NCI-H226 (cell line): ENCODE measurements around the gene EIF3M.
"Not testable (repeated sequence)": the region's sequence is repeated elsewhere in the genome, so short reads cannot be mapped to it uniquely, and the experiment has no call there.

Source experiments
- DNase-seq: peaks from one replicate; pipeline ENCODE4 v3.0.0-alpha.2; 2015

EIF3M gene

DNA sequence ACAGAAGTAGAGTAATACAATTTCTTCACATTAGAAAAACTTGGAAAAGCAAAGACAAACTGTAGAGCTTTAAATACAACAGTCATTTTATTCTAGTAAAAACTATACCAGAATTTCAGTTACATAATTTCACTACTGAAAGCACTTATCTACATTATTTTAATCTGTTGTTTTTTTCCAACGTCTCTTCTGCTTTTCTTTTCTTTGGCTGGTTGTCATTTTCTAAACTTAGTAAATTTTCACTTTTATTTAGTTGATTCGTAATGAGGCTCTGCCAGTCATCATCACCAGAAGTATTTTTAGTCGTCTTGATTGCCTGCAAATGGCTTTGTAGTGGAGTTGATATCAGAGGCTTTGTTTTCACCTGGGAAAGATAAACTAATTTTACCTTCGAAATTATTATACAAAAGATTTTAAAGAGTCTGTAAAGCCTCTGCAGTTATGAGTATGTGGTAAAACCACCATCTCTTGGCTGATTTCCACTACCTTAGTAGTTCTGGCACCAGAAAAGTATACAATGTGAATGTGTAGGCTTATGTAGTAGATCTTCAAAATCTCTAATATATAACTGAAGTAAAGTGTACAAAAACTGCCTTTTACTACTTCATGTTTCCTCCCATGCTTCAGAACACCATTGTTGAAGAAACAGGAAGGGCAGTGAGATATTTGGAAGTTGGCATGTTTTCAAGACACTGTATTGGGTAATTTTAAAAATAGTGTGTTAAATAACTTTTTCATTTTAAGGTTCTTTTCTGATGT is 19.2 kb downstream of the EIF3M start:
- DNase-seq = peak; percentile 8

DNA sequence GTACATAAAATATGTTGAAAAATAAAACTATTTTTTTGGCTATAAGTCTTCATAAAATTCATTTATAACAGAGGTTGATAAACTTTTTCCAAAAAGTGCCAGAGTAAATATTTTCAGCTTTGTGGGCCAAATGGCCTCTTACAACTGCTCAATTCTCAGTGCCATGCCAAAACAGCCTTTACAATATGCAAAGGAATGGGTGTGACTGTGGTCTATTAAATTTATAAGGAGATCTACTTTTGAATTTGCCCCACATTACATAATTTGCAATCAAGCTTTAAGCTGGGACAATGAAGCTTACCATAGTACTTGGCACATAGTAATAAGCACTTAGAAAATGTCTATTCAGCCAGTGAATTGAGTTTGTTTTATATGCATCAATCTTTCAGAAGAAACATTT is 22.6 kb downstream of the EIF3M start:
- no peak for DNase-seq

- not testable (repeated sequence) for DNase-seq
Observed at GRCh38 chr11:32608826-32609225, 25.2 kb downstream of the EIF3M start.

DNA sequence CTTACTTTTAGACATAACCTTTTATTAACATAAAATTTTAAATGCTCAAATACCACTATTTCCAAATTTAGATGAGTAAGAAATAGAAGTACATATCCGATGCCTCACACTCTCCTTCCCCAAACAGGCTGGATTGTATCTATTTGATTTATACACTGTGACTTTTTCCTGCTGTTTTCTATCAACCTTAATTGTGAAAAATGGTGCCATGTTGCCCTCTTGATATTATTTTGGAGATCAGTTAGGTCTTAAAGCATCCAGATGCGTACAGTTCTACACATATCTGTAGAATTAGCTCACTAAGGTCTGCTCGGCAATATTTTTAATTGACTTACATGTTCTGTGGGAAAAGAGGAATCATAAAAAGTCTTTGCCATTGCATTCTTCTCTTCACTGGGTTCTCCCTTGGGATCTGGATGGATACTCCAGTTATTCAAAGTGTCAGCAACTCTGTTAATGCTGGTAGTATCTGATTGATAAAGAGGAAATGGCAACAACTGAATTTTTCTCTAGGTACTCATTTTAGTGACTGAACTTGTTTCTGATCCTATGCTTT is 27.2 kb downstream of the EIF3M start:
- DNase-seq = no peak

- no peak for DNase-seq
Observed at GRCh38 chr11:32613500-32614151, 30.0 kb downstream of the EIF3M start.

DNA sequence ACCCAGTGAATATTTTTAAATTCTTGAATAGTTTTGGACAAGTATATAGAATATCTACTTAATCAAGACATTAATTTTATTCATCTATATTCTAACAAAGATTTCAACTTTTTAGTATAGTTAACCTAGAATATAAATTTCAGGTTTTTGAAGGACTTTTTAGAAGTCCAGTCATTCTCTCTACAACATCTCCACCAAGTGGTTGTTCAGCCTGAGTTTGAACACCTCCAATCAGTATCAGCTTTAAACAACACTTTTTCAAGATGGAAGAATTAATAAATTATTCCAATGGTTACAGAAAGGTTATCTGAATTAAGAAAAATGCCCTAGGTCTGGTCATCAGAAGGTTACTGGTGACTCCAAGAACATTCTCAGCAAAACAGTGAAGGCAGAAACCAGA is 31.8 kb downstream of the EIF3M start:
- peak; percentile 1 for DNase-seq

- no peak for DNase-seq
Observed at GRCh38 chr11:32616903-32617302, 33.3 kb downstream of the EIF3M start.

GRCh38 chr11:32630844-32631243 is 47.2 kb downstream of the EIF3M start:
- DNase-seq = no peak

- no peak for DNase-seq
Observed at GRCh38 chr11:32635819-32636218, 52.2 kb downstream of the EIF3M start.

GRCh38 chr11:32641361-32641760 is 57.7 kb downstream of the EIF3M start:
- no peak for DNase-seq

- DNase-seq = peak; percentile 34
Observed at GRCh38 chr11:32643526-32643925, 59.9 kb downstream of the EIF3M start.
